ENCODE data around the gene NCL. TPM values are rescaled to one million over a fixed set of nuclear protein-coding genes. Genes with fewer than 3 reads are reported as not detected.
A peak's percentile ranks its signal among the peaks of the same experiment; 100 is the strongest.

NCL gene, protein sequence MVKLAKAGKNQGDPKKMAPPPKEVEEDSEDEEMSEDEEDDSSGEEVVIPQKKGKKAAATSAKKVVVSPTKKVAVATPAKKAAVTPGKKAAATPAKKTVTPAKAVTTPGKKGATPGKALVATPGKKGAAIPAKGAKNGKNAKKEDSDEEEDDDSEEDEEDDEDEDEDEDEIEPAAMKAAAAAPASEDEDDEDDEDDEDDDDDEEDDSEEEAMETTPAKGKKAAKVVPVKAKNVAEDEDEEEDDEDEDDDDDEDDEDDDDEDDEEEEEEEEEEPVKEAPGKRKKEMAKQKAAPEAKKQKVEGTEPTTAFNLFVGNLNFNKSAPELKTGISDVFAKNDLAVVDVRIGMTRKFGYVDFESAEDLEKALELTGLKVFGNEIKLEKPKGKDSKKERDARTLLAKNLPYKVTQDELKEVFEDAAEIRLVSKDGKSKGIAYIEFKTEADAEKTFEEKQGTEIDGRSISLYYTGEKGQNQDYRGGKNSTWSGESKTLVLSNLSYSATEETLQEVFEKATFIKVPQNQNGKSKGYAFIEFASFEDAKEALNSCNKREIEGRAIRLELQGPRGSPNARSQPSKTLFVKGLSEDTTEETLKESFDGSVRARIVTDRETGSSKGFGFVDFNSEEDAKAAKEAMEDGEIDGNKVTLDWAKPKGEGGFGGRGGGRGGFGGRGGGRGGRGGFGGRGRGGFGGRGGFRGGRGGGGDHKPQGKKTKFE
- 838 TPM for polyA plus RNA-seq (2013, experiment 1 of 4)
- 706 TPM for polyA plus RNA-seq (2013, experiment 2 of 4)
- polyA plus RNA-seq (2013, experiment 3 of 4) = 480 TPM
- polyA plus RNA-seq (2013, experiment 4 of 4) = 497 TPM

DNA sequence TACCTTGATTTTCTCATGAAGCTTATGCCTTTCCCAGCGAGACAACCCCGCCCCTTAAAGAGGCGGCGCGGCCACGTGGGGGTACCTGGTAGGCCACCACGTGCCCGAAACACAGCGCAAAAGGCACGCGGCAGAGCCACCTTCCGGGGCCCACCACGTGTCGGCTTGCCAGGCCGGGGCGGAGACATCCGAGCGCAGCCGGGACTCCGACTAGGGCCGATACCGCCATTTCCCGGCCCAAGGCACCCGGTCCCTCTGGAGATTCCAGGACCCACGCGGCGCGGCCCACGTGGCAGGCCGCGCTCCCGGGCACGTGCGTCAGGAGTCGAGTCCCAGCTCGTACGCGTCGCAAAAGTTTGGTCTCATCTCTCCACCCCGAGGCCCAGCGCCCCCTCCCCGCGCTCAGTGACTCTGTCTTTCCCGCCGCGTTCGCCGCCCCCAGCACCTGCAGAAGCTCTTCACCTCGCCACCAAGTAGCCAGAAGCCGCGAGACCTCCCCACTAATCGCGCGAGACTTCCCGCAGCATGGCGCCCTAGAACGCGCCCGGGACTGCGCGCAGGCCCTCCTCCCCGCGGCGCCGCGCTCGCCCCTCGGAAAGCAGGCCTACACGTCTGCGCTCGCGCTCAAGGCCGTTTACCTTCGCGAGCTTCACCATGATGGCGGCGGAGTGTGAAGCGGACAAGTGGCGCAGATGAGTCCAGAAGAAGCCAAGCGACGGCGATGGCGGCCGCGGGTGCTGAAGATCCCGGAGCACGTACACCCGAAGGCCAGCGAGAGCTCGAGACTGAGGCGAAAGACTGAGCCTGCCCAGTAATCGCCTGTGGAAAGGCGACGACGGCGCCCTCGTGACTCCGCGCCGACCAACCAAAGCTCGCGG lies at the start of gene NCL:
Gene NCL, minus strand, starts transcription at position 787 of the 878 bp plus-strand sequence. Its CDS starts 131 bp downstream, at position 656.
- no peaks in the 10 kb centered on the region for H3K9me3 ChIP-seq (ENCODE audit: control insufficient read depth, low read length)
- peak within 1 kb of the TSS; percentile 100 for H3K27ac ChIP-seq (ENCODE audit: insufficient read depth, low read depth, low read length, poor library complexity, severe bottlenecking)
- WGBS, 2 experiments = 0% methylated on average over 102 of the region's 102 CpGs
- no peaks in the 10 kb centered on the region for H3K4me1 ChIP-seq (ENCODE audit: control insufficient read depth, insufficient read depth, low read length)
- peak within 1 kb of the TSS; percentile 76 for H3K4me3 ChIP-seq (ENCODE audit: insufficient read depth, low read depth, low read length)
- H3K27me3 ChIP-seq (ENCODE audit: control insufficient read depth, insufficient read depth, low read length, poor library complexity, severe bottlenecking) = no peaks in the 10 kb centered on the region
- peaks cover 35% of the 10 kb centered on the region for H3K36me3 ChIP-seq (ENCODE audit: control insufficient read depth, insufficient read depth, low read length)

DNA sequence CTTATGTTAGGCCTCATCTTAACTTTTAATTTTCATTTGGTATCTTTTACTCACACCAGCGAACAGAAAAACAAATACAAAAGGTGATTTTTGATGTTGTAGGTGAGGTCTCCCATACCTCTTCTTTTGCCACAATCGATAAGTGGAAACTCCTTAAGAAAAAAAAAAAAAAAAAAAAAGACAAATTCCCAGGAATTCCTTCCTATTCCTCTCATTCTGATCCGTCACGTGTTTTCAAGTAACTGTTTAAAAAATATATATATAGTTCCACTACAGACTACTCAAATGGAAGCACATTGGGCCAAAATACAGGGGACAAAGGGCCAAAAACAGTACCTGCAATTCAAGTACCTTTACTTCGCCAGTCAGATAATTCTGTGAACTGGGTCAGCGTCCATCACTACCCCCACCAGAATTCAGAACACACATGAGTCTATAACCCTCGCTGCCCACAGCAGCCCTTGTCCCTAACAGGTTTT lies 49.5 kb upstream of the NCL start:
- 2 to 8% methylated on average over 3 to 4 of the region's 7 CpGs for WGBS, 2 experiments
- H3K4me1 ChIP-seq (ENCODE audit: control insufficient read depth, insufficient read depth, low read length) = peaks cover 6% of the 10 kb centered on the region
- peaks cover 5% of the 10 kb centered on the region for H3K27me3 ChIP-seq (ENCODE audit: control insufficient read depth, insufficient read depth, low read length, poor library complexity, severe bottlenecking)
- H3K9me3 ChIP-seq (ENCODE audit: control insufficient read depth, low read length) = no peaks in the 10 kb centered on the region
- H3K27ac ChIP-seq (ENCODE audit: insufficient read depth, low read depth, low read length, poor library complexity, severe bottlenecking) = no peak overlapping the region
- no peaks in the 10 kb centered on the region for H3K36me3 ChIP-seq (ENCODE audit: control insufficient read depth, insufficient read depth, low read length)
- peak overlapping the region; percentile 64 for H3K4me3 ChIP-seq (ENCODE audit: insufficient read depth, low read depth, low read length)

DNA sequence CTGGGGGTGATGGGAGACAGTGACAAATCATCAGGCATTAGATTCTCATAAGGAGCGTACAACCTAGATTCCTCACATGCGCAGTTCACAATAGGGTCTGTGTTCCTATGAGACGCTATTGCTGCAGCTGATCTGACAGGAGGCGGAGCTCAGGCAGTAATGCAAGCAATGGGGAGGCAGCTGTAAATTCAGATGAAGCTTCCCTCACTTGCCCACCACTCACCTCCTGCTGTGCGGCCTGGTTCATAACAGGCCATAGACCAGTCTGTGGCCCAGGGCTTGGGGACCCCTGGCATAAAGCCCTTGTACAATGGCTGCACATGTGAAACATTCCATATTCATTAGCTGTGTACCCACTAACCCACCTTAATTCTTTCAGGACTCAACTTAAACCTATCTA lies 47.9 kb upstream of the NCL start:
- Histone ChIP-seq H3K4me3 (ENCODE audit: insufficient read depth, low read depth, low read length) (no peak overlapping the region), H3K27me3 (ENCODE audit: control insufficient read depth, insufficient read depth, low read length, poor library complexity, severe bottlenecking) (peaks cover 5% of the 10 kb centered on the region), H3K36me3 (ENCODE audit: control insufficient read depth, insufficient read depth, low read length) (no peaks in the 10 kb centered on the region), H3K27ac (ENCODE audit: insufficient read depth, low read depth, low read length, poor library complexity, severe bottlenecking) (no peak overlapping the region), H3K4me1 (ENCODE audit: control insufficient read depth, insufficient read depth, low read length) (peaks cover 6% of the 10 kb centered on the region), H3K9me3 (ENCODE audit: control insufficient read depth, low read length) (no peaks in the 10 kb centered on the region)
- 87 to 89% methylated on average over 5 of the region's 5 CpGs for WGBS, 2 experiments

DNA sequence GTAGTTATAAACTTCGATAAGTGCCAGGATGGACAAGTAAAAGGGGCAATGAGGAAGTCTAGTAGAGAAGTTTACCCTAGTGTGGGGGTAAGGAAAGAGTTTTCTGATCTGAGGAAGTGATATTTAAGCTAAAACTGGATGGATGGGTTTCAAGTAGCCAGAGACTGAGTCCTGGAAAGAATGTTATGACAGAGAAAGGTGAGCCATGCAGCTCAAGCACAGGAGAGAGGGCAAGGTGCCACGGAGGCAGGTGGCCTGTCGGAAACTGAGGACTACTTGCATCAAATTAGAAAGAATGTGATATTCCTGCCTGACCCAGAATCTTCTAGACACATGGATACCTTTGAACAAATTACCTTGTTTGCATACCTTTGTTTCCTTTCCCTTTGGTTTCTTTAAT lies 39.5 kb upstream of the NCL start:
- Histone ChIP-seq H3K4me1 (ENCODE audit: control insufficient read depth, insufficient read depth, low read length) (no peaks in the 10 kb centered on the region), H3K9me3 (ENCODE audit: control insufficient read depth, low read length) (no peaks in the 10 kb centered on the region), H3K36me3 (ENCODE audit: control insufficient read depth, insufficient read depth, low read length) (no peaks in the 10 kb centered on the region), H3K27me3 (ENCODE audit: control insufficient read depth, insufficient read depth, low read length, poor library complexity, severe bottlenecking) (no peaks in the 10 kb centered on the region), H3K4me3 (ENCODE audit: insufficient read depth, low read depth, low read length) (no peak overlapping the region), H3K27ac (ENCODE audit: insufficient read depth, low read depth, low read length, poor library complexity, severe bottlenecking) (no peak overlapping the region)
- WGBS, 2 experiments = 92 to 93% methylated on average over 3 of the region's 3 CpGs

DNA sequence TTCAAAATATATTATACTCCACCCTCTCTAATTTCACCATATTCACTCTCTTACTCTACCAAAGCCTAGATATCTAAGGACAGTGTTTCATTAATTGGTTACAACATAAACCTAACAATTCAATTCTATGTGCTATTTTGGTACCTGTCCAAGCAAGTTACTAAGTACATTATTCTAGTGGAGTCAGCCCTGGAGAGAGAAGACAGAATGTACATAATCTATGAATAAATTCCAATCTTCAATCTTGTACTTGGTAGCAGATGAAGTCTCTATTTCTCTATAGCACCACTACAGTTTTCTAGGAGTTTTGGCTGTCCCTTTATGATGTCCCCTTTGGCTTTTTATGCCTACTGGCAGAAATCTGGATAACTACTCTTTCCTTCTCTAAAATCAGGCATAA lies 38.3 kb upstream of the NCL start:
- H3K27ac ChIP-seq (ENCODE audit: insufficient read depth, low read depth, low read length, poor library complexity, severe bottlenecking) = no peak overlapping the region
- H3K27me3 ChIP-seq (ENCODE audit: control insufficient read depth, insufficient read depth, low read length, poor library complexity, severe bottlenecking) = no peaks in the 10 kb centered on the region
- H3K36me3 ChIP-seq (ENCODE audit: control insufficient read depth, insufficient read depth, low read length) = no peaks in the 10 kb centered on the region
- no peaks in the 10 kb centered on the region for H3K4me1 ChIP-seq (ENCODE audit: control insufficient read depth, insufficient read depth, low read length)
- no peaks in the 10 kb centered on the region for H3K9me3 ChIP-seq (ENCODE audit: control insufficient read depth, low read length)
- H3K4me3 ChIP-seq (ENCODE audit: insufficient read depth, low read depth, low read length) = no peak overlapping the region

DNA sequence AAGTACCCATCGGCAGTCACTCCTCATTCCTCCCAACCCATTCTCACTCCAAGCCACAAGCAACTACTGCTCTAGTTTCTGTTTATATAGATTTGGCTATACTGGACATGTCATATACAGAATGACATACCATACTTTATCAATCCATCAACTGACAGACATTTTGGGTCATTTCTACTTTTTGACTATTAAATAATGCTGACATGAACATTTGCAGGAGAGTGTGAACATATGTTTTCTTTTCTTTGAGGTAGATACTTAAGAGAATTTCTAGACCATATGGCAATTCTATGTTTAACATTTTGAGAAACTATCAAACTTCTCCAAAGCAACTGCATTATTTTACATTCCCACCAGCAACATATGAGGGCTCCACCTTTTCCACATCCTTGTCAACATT lies 33.4 kb upstream of the NCL start:
- Histone ChIP-seq H3K27me3 (ENCODE audit: control insufficient read depth, insufficient read depth, low read length, poor library complexity, severe bottlenecking) (no peaks in the 10 kb centered on the region), H3K4me3 (ENCODE audit: insufficient read depth, low read depth, low read length) (no peak overlapping the region), H3K27ac (ENCODE audit: insufficient read depth, low read depth, low read length, poor library complexity, severe bottlenecking) (no peak overlapping the region), H3K36me3 (ENCODE audit: control insufficient read depth, insufficient read depth, low read length) (no peaks in the 10 kb centered on the region), H3K4me1 (ENCODE audit: control insufficient read depth, insufficient read depth, low read length) (no peaks in the 10 kb centered on the region), H3K9me3 (ENCODE audit: control insufficient read depth, low read length) (no peaks in the 10 kb centered on the region)
- WGBS, 2 experiments = 88 to 94% methylated on average over 1 of the region's 1 CpG

DNA sequence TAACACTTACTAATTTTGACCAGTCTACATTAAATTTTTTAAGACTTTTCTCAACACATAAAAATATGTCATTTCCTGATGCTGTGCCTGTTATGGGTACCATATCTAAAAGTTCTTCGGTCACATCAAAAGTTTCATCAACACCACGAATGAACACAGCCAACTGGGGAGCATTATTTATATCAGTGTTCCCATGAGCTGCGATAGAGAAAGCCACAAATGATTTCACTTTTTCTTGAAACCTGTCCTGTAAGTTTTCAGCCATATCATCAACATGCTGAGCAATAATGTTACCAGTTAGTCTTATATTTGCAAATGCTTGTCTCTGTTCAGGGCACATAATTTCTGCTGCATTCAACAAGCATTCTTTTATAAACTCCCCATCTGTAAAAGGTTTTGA lies 30.4 kb upstream of the NCL start:
- Histone ChIP-seq H3K4me3 (ENCODE audit: insufficient read depth, low read depth, low read length) (no peak overlapping the region), H3K27me3 (ENCODE audit: control insufficient read depth, insufficient read depth, low read length, poor library complexity, severe bottlenecking) (no peaks in the 10 kb centered on the region), H3K36me3 (ENCODE audit: control insufficient read depth, insufficient read depth, low read length) (no peaks in the 10 kb centered on the region), H3K9me3 (ENCODE audit: control insufficient read depth, low read length) (no peaks in the 10 kb centered on the region), H3K27ac (ENCODE audit: insufficient read depth, low read depth, low read length, poor library complexity, severe bottlenecking) (no peak overlapping the region), H3K4me1 (ENCODE audit: control insufficient read depth, insufficient read depth, low read length) (no peaks in the 10 kb centered on the region)
- 92 to 96% methylated on average over 3 of the region's 3 CpGs for WGBS, 2 experiments

DNA sequence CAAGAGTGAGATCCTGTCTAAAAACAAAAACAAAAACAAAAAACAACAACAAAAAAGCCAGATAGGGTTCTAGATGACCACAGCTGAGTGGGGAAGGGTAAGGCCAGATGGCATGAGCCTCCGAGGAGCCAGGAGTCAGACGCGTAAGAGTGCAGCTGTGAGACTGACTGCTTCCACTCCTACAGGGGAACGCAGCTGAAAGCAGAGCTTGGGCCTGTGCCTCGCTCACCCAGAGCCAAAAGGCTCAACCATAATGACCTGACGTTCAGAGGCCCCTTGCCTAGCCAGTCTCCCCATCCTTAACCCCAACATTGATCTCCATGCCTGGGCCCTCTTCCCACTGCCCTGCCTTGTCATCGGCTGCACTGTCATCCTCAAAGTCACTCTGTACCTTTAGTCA lies 26.5 kb upstream of the NCL start:
- Histone ChIP-seq H3K36me3 (ENCODE audit: control insufficient read depth, insufficient read depth, low read length) (no peaks in the 10 kb centered on the region), H3K4me1 (ENCODE audit: control insufficient read depth, insufficient read depth, low read length) (no peaks in the 10 kb centered on the region), H3K27ac (ENCODE audit: insufficient read depth, low read depth, low read length, poor library complexity, severe bottlenecking) (no peak overlapping the region), H3K4me3 (ENCODE audit: insufficient read depth, low read depth, low read length) (no peak overlapping the region), H3K9me3 (ENCODE audit: control insufficient read depth, low read length) (no peaks in the 10 kb centered on the region), H3K27me3 (ENCODE audit: control insufficient read depth, insufficient read depth, low read length, poor library complexity, severe bottlenecking) (no peaks in the 10 kb centered on the region)
- 94 to 95% methylated on average over 7 of the region's 7 CpGs for WGBS, 2 experiments

DNA sequence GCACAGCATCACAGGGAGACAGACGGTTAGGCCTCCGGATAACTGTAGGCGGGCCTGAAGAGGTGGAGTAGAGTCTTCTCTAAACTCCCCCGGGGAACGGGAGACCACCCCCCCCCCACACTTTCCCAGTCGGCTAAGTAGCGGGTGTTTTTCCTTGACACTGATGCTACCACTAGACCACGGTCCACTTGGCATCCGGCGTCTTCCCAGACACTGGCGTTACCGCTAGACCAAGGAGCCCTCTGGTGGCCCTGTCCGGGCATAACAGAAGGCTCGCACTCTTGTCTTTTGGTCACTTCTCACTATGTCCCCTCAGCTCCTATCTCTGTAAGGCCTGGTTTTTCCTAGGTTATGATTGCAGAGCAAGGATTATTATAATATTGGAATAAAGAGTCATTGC lies 25.7 kb upstream of the NCL start:
- WGBS, 2 experiments = 87 to 92% methylated on average over 13 of the region's 14 CpGs
- no peaks in the 10 kb centered on the region for H3K9me3 ChIP-seq (ENCODE audit: control insufficient read depth, low read length)
- H3K4me1 ChIP-seq (ENCODE audit: control insufficient read depth, insufficient read depth, low read length) = no peaks in the 10 kb centered on the region
- no peak overlapping the region for H3K27ac ChIP-seq (ENCODE audit: insufficient read depth, low read depth, low read length, poor library complexity, severe bottlenecking)
- no peaks in the 10 kb centered on the region for H3K36me3 ChIP-seq (ENCODE audit: control insufficient read depth, insufficient read depth, low read length)
- H3K27me3 ChIP-seq (ENCODE audit: control insufficient read depth, insufficient read depth, low read length, poor library complexity, severe bottlenecking) = no peaks in the 10 kb centered on the region
- H3K4me3 ChIP-seq (ENCODE audit: insufficient read depth, low read depth, low read length) = no peak overlapping the region
